M059J (cell line): ENCODE measurements around the gene SLC25A47. TPM values are rescaled to one million over a fixed set of nuclear protein-coding genes. Genes with fewer than 3 reads are reported as not detected.
A peak's percentile ranks its signal among the peaks of the same experiment; 100 is the strongest.
"Not testable (repeated sequence)": the region's sequence is repeated elsewhere in the genome, so short reads cannot be mapped to it uniquely, and the experiment has no call there.

Experiments
- DNase-seq: peaks from one replicate; pipeline ENCODE4 v3.0.0-alpha.2; 2012; ENCODE audit warnings: low read depth
- total RNA-seq: library from RNA; depleted of rRNA; stranded (reverse); fragments of >200 nt; shearing (Covaris generic); gene quantifications from 2 replicates; pipeline ENCODE4 v1.2.3, GENCODE V29; 2014

Gene SLC25A47
- total RNA-seq, 1 experiment from 2014 or later, result not detected

DNA sequence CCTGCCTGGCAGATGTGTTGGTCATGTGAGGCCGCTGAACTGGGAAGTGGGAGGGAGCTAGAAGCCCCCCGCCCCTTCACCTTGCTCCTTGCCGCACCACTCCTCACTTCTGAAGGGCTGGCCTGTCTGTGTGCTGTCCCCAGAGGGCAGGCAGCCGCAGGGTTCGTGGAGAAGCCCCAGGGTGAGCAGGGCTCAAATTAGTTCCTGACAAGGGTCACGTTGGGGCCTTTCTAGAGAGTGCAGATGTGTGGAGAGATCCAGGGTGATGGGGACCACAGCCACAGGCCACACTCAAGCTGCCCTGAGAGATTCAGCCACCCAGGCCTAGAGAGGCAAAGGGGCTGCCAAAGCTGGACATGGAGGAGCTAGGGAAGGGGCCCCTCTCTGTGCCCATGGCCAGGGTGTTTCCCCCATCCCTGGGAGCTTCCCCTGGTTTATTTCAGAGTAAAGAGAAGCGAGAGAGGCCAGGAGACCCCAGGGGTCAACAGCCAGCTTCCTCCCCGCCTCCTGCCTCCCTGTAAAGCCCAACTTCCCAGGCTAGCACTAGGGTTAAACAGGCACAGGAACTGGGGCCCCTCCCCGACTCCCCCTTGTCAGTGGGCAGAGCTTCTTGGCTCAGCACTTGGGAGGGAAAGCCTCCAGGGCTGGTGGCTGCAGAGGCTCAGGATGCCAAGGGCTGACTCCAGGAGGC is 33.1 kb upstream of the SLC25A47 start:
- no peak for DNase-seq

DNA sequence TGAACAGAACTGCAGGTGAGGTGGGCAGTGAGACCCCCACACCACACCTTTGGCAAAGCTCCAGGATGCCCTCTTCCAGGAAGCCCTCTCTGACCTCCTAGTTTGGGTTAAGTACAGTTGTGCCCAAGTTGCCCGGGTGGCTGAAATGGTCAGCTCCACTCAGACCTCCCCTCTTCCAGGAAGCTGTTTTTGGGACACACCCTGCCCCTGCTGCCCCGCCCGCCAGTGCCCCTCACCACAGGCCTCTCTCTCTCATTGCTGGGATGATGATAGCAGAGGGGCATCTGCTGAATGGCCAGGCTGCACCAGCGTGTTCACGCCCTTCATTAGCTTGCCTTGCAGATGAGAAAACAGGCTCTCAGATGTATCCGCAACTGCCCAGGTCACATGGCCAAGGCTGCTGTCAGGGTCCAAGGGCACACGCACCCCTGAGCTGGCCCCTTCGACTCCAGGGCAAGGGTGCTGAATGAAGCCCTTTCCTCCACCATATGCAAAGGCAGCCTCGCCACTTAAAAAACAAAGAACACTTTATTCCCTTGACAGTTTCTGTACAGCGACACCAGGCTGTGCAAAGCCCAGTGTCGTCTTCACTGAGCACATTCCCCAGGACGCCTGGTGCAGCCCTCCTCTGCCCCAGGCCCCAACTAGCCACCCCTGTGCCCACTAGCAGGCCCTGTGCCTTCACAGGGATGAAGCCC is 32.4 kb upstream of the SLC25A47 start:
- DNase-seq, result no peak

DNA sequence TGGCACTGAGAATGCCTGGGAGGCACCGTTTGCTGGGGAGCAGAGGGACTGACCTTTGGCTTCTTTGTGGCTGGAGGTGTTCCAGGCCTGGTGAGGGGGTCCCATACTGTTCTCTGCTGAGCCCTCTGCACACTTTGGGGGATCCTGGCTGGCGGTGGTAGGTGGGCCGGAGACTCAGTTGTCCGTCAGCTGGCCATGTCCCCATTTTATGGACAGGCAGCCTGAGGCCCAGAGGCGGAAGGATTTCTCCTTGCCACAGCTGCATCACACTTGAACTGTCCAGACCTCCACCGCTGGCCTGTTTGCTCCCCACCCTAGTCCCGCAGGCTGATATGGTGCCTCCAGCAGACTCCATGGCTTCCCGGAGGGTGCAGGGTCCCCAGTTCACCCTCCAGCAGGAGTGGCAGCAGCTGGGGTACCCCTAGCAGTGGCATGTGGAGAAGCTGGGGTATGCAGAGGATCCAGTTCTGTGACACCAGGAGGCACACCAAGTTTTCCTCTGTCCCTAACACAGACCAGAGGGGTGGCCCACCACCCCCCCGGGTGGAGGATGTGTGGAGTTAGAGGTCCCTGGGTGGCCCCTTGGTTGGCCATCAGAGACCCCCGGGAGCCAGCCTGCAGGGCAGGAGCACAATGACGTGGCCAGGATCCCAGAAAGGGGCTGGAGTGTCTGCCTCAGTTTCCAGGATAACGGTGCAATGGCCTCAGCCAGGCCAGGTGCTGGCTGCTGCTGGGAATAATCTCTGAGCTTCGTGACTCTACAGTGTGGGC is 31.6 kb upstream of the SLC25A47 start:
- DNase-seq, result no peak

DNA sequence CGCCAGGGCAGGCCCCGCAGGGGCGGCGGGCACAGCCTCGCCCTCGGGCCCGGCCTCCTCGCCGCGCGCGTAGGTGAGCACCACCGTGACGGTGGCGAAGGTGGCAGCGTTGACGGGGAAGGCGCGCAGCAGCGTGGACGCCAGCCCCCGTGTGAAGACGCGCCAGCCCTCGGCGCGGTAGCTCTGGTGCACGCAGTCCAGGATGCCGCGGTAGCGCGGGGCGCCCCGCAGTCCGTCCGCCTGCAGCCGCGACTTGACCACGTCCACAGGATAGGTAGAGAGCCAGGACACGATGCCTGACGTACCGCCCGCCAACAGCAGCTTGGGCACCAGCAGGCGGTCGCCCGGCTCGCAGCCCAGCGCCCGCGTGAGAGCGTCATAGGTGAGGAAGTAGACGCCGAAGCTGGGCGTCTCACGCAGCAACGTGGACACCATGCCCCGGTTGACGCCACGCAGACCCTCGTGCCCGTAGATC is 30.8 kb upstream of the SLC25A47 start:
- DNase-seq, result no peak

DNA sequence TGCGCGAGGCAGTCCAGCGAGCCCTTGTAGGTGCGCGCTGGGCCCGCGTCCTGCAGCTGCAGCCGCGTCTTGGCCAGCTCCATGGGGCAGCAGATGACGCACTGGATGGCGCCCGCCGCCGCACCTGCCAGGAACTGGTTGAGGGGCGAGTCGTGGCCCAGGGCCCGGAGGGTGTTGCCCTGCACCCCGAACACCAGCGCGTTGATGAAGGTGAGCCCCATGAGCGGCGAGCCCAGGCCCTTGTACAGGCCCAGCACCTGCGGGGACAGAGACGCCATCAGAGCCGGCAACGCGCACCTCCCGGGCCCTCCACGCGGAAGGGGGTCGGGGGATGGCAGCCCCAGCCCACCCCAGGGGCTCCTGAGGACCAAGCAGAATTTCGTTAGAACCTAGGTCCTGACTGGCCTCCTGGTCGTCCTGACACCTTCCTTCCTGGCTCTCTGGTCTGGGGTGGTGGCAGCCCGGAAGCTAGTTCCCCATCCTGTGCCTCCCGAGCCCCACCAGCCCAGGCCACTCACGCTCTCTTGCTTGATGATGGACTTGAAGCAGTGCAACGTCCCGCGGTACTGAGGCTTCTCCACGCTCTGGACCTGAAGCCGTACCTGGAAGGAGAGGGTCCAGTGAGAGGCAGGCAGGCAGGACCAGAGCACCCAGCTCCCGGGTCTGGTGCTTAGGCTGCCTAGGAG is 30.2 kb upstream of the SLC25A47 start:
- DNase-seq, result no peak

DNA sequence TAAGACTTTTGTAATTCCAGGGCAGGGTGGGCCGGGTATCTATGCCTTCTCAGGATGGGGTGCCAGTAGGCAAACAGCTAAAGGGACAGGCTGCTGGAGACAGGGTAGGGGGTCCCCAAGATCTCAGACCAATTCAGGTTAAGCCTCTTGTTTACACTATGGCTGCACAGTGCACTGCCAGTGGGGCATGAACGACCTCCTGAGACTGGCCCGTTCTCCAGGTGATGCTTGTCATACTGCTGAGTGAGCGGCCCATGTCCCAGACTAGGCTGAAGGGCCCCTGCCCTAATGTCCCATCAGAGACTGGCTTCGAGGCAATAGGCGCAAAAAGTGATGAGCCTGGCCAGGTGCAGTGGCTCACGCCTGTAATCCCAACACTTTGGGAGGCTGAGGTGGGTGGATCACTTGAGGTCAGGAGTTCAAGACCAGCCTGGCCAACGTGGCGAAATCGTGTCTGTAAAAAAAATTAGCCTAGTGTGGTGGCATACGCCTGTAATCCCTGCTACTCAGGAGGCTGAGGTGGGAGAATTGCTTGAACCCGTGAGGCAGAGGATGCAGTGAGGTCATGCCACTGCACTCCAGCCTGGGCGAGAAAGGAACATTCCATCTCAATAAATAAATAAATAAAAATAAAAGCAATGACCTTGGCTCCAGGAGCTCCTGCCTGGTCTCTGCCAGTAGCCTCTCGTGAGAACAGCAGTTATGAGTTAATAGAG is 29.5 kb upstream of the SLC25A47 start:
- DNase-seq, result no peak

DNA sequence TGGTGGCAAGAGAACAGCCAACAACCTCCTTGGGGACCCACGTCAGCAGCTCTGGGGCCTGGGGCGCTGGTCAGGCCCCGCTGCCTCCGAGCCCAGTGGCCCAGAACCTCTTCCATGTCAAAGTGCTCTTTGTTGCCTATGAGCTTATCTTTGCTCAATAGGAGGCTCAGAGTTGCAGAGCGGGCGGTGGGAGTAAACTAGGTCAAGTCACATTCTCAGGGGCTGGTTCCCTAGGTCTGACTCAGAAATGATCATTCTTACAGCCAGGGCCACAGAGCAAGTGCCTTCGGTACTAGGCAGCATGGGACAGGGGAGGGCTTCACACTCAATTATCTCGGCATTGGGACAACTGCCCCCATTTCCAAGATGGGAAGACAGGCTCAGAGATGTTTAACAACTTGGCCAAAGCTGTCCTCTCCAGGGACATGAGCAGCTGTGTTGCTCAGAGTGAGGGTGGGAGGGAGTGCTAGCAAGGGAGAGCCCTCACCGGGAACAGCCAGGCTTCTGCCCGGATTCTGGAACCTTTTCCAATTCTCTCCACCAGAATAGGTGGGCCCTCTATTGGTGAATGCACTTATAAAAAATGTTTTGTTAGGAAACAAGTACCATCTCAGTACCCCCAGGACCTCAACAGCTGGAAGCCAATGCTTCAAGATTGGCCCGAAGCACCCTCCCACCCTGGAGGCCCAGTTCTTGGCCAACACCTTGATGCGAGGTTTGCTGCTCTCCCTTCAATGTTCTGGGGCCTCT is 28.8 kb upstream of the SLC25A47 start:
- DNase-seq, result no peak

DNA sequence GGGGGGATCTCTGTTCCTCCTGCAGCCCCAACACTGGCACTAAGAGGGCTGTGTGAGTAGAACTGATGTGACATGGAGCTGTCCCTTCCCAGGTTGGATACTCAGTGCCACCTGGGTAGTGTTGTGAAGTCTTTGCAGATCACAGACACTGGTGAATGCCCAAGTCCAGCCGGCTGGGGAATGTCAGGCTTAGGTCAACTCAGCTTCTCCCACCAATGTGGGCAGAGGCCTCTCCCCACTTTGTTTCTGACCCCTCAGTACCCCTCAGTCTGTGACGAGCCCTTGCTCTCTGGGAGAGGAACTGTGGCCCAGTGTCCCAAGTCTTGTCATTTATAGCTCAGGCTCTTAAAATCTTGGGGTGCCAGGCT is 28.2 kb upstream of the SLC25A47 start:
- DNase-seq, result no peak

DNA sequence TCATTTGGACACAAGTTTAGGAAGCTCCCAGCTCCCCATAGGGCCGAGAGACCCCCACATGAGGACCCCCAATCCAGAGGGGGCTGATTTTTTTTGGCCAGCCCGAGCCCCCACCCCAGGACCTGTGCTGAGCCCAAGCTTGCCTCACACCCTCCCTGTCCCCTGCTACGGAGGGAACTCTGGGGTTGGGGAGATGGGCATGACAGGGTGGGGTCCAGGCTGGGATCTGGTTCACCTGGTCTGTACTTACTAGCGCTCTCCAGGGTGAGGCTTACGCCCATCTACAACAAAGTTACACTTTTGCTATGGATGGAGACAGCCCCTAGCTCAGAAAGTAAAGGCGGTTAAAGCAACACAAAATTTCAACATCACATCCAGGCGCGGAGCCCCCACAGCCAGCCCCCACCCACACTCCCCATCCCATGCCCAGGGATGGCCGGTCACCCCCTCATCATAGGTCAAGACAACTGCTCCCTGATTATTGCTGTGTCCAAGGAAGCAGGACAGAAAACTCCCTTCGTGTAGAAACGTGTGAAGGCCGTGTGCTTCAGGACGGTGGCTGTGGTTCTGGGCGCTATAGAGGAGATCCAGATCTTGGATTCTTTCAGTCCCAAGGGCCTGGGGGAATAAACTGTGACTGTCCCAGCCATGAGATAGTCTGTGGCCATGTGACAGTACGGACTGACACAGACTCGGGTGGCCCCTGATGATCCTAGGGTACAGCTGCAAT is 27.6 kb upstream of the SLC25A47 start:
- DNase-seq, result no peak

DNA sequence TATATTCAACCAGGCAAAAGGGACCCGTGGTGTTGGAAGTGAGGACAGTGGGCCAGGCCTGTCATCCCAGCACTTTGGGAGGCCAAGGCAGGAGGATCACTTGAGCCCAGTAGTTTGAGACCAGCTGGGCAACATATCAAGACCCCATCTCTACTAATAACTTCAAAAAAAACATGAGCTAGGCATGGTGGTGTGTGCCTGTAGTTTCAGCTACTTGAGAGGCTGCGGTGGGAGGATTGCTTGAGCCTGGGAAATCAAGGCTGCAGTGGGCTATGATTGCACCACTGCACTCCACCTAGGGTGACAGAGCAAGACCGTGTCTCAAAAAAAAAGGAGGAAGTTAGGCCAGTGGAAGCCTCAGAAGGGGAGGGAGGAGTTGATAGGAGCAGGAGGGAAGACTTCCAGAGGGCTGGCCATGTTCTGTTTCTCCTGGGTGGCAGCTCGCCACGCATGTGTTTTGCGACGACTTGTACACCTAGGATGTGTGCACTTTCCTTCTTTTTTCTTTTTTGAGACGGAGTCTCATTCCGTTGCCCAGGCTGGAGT is 27.0 kb upstream of the SLC25A47 start:
- DNase-seq, result no peak

DNA sequence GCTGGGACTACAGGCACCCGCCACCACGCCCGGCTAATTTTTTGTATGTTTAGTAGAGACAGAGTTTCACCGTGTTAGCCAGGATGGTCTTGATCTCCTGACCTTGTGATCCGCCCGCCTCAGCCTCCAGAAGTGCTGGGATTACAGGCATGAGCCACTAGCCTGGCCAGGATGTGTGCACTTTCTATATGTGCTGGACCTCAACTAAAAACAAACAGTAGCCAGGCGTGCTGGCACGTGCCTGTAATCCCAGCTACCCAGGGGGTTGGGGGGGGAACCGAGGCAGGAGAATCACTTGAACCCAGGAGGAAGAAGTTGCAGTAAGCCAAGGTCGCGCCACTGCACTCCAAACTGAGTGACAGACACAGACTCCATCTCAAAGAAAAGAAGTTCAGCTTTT is 26.4 kb upstream of the SLC25A47 start:
- not testable (repeated sequence) for DNase-seq

DNA sequence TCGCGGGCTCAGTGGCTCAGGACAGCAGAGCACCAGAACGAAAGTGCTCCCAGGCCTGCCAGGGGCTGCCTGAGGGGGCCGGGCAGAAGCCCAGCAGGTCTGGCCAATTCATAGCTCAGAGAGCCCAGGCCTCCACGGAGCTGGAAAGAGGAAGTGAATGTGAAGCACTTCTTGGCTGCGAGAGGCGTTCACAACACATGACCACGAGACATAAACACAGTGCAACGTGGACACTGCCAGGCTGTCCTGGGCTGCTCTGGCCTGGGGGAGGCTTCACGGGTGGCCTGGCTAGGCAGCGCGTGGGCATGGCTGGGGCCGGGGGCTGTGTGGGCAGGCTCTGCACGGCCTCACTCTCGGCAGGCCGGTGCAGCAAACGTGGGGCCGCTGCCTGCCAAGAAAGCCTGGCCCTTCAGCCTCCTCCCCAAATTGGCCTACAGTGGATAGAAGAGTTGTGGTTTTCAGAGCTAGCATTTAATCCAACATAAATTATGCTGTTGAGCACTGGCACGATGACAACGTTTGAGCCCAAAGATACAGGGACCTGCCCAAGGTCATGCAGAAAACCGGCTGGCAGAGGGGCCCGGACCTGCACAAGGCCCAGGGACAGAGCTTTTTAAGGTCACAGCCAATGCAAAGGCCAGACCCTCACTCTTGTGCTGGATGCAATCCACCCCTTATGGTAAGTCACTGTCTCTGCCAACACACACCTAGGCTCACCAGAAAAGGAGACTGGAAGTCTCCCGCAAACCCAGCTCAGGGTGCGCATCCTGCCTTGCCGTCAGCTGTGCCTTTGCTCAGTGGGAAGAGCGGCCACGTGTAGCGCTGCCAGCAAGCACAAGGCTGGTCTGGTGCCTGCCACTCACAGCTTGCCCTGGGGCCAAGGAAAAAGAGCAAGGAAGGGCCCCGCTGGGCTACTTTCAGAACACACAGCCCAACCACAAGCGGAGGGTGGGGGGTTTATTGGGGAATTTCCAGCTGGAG is 25.5 kb upstream of the SLC25A47 start:
- DNase-seq, result peak; percentile 62

DNA sequence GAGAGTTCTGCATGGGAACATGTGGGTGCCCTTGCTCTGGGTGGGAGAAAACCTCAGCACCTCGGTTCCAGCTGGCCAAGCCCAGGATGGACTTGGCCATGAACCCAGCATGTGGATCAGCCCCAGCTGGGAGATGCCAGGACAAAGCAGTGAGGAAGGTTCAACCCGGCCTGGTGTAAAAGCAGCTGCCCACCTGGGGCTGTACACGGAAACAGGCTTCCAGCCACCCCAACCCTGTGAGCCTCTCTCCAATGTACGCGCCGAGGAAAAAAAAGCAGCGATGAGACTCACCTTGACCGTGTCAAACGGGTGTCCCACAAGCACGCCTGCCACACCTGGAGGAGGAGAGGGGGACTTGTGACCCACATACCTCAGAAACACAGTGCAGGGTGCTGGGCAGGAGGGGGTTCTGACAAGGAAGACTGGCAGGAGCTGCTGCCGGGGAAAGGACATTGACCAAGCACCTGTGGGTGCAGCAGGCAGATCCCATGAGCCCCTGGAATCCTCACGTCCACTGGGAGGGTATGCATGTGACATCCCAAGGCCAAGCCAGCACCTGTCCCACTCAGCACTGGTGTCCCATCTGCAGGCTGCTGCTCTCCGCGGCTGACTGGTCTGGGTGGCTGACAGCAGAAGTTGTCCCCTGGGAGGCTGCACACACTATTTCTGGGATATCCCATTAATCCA is 24.4 kb upstream of the SLC25A47 start:
- DNase-seq, result no peak

DNA sequence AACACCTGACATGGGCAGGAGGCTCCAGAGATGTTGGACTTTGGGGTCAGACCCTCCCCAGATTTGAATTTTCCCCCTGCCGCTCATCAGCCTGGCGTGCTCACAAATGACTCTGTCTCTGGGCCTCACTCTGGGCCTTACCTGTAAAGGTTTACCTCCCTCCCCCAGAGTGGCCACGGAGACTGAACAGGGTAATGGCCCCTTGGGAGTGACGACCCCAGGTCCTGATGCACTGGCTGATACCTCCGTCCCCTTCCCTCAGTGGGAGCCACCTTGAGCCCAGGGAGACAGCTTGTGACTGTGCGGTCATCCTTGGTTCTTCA is 23.9 kb upstream of the SLC25A47 start:
- DNase-seq, result no peak

DNA sequence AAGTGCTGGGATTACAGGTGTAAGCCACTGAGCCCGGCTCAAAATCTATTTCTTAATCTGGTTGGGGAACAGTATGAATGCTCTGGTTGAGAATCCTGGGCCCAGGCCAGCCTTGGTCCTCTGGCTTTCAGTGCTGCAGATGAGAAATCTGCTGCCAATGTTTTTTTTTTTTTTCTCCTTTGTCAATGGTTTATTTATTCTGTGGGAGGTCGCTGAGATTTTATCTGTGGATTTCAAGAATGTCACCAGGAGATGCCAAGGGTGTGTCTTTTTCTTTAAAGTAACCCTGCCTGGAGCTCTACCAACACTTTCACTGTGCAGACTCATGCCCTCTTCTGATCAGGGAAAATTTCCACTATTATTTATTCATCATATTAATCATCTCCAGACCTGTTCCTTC is 20.5 kb upstream of the SLC25A47 start:
- DNase-seq, result peak; percentile 57

DNA sequence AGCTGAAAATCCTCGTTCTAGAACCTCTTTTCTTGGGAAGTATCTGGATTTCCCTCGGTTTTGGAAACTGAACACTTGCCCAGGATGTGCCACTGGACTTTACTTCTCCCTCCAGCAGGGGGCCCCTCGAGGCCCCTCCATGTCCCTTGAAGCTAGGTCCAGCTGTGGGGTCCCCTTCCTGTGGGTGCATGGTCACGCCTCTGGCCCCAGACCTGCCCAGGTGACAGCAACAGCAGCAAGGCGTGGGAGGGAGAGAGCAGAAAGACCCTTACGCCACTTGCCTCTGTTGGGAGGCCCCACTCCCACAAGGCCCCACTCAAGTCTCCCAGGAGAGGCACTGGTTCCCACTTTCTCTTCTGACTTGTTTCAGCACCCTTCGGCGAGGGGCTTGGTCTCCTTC is 20.0 kb upstream of the SLC25A47 start:
- no peak for DNase-seq

DNA sequence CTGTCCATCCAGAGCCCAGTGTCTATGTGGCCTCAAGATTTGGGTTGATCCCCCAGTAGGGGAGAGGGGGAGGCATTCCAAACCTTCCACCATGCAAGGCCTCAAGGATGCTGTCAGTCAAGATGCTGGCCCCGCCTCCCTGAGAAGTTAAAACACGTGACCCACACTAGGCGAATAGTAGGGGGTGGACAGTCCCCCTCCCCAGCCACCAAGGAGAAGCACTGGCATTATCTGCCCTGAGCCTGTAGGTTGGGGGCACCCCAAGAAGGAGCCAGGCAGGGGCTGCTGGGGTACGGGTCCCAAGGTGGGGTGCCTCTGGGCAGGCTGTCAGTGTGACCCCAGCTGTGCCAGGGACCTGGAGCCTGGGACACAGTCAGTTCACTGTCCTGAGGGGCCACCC is 19.2 kb upstream of the SLC25A47 start:
- no peak for DNase-seq

DNA sequence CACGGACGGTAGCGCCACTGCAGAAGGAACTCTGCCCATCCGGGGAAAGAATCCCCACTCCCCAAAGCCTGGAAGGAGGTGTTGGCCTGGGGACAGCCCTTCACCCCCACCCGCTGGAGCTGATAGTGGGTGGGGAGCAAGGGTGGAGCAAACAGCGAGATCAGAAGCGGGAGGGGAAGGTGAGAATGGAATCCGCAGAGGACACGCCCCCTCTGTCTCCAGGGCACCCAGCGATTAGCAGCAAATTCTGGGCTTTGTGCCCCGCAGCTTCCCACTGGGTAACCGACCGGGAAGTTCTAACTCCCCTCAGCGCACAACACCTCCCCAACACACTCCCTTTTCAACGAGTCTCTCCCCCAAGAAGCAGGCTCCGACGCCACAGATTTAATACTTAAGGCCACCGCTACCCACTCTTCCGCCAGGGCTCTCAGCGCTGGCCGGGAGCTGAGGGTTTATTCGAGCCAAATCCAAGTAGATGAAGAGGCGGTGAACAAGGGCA is 18.3 kb upstream of the SLC25A47 start:
- DNase-seq, result no peak
